ENCODE measurements around the gene RNASE1. TPM values are rescaled to one million over a fixed set of nuclear protein-coding genes. Genes with fewer than 3 reads are reported as not detected.

RNASE1 gene
- total RNA-seq: 10 to 100 TPM; 39.7 to 97.1 (median 64.0) TPM

DNA sequence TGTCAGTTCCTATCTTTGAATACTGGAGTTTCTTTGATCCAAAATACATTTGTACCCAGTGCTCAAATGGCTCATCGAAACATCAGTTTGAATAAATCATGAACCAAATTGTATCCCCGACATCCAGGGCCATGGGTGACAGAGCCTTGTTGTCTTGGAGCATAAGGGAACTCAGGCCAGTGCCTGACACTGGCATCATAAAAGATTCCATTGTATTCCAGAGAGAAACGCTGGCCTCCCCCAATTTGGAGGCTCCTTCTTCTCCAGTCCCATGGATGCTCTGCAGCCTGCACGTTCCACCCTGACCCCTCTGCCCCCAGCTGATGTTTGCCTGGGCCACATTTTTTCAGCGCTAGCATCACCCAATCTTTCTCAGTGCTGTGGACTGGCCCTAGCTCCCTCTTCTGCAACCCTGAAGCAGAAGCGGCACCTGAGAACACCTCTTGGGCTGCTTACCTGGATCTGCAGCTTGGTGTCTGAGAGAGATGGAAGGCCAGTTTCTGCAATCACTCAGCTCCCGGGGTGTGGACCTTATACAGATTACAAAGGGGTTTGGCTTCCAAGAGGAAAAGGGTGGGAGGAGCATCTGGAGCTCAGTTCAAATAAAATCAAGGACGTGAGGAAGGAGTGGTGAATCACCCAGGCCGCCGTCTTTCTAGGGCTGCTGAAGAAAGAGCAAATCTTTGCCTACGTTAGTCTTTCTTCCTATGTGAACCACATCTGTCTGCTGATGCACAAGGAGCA, at the start of gene RNASE1:
Gene RNASE1 (minus strand): TSS at position 504 of the 744 bp plus-strand sequence. CDS start 776 bp downstream, outside the sequence.
- Histone ChIP-seq H3K36me3 (no peaks in the 10 kb centered on the region), H3K4me3 (peak within 1 kb of the TSS; percentile 26), H3K27me3 (peaks cover 7% of the 10 kb centered on the region), H3K4me1 (no peaks in the 10 kb centered on the region), H3K27ac (peak within 1 kb of the TSS; percentile 39), H3K9me3 (no peaks in the 10 kb centered on the region)
- DNase-seq (ENCODE audit: low spot score in 2 of 2): no peak
- peak in 1 of 2 donors; percentile 34 for TF ChIP-seq POLR2A (IDR thresholded peaks at IDR 0.05)
- no peak for TF ChIP-seq EP300 (IDR thresholded peaks at IDR 0.05)
- WGBS: 67% methylated on average over 11 of the region's 11 CpGs

- H3K27ac ChIP-seq: peak overlapping the region; percentile 14
- no peaks in the 10 kb centered on the region for H3K4me1 ChIP-seq
- DNase-seq (ENCODE audit: low spot score in 2 of 2): no peak
- H3K36me3 ChIP-seq: no peaks in the 10 kb centered on the region
- no peak overlapping the region for H3K4me3 ChIP-seq
- 54% methylated on average over 4 of the region's 4 CpGs for WGBS
- TF ChIP-seq EP300 (IDR thresholded peaks at IDR 0.05): no peak
- TF ChIP-seq, protein P1, sequence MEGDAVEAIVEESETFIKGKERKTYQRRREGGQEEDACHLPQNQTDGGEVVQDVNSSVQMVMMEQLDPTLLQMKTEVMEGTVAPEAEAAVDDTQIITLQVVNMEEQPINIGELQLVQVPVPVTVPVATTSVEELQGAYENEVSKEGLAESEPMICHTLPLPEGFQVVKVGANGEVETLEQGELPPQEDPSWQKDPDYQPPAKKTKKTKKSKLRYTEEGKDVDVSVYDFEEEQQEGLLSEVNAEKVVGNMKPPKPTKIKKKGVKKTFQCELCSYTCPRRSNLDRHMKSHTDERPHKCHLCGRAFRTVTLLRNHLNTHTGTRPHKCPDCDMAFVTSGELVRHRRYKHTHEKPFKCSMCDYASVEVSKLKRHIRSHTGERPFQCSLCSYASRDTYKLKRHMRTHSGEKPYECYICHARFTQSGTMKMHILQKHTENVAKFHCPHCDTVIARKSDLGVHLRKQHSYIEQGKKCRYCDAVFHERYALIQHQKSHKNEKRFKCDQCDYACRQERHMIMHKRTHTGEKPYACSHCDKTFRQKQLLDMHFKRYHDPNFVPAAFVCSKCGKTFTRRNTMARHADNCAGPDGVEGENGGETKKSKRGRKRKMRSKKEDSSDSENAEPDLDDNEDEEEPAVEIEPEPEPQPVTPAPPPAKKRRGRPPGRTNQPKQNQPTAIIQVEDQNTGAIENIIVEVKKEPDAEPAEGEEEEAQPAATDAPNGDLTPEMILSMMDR (IDR thresholded peaks at IDR 0.05): no peak
- TF ChIP-seq POLR2A (IDR thresholded peaks at IDR 0.05): no peak
- no peak for TF ChIP-seq POLR2AphosphoS5 (IDR thresholded peaks at IDR 0.05)
- no peaks in the 10 kb centered on the region for H3K9me3 ChIP-seq
- peaks cover 4% of the 10 kb centered on the region for H3K27me3 ChIP-seq
These were observed 46.4 kb upstream of the RNASE1 start for GRCh38 chr14:20848955-20849570.

DNA sequence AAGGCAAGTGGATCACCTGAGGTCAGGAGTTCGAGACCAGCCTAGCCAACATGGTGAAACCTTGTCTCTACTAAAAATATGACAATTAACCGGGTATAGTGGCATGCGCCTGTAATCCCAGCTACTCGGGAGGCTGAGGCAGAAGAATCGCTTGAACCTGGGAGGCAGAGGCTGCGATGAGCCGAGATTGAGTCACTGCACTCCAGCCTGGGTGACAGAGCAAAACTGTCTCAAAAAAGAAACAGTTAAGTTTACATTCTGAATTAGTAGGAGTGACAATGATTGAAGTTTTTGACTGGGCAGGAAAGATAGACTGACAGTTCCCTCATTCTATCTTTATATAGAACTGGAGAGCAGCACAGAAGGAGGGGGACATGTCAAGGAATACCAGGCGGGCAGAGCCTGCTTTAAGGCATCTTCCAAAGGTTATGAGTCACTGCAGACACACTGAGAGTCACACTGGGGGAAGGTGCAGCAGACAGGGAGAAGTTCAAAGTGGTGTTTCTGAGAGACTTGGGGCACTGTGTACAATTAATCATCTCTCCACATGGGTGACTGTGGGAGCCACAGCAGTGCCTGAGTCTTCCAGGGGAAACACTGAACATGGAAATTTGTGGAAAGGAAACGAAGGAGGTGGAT, 45.8 kb upstream of the RNASE1 start:
- no peaks in the 10 kb centered on the region for H3K4me1 ChIP-seq
- 74% methylated on average over 9 of the region's 9 CpGs for WGBS
- peak overlapping the region; percentile 14 for H3K27ac ChIP-seq
- no peak overlapping the region for H3K4me3 ChIP-seq
- TF ChIP-seq POLR2AphosphoS5 (IDR thresholded peaks at IDR 0.05) (no peak), EP300 (IDR thresholded peaks at IDR 0.05) (no peak), POLR2A (IDR thresholded peaks at IDR 0.05) (no peak)
- TF ChIP-seq, protein P1 (IDR thresholded peaks at IDR 0.05): no peak
- peaks cover 4% of the 10 kb centered on the region for H3K27me3 ChIP-seq
- no peaks in the 10 kb centered on the region for H3K9me3 ChIP-seq
- DNase-seq (ENCODE audit: low spot score in 2 of 2): no peak
- H3K36me3 ChIP-seq: no peaks in the 10 kb centered on the region

DNA sequence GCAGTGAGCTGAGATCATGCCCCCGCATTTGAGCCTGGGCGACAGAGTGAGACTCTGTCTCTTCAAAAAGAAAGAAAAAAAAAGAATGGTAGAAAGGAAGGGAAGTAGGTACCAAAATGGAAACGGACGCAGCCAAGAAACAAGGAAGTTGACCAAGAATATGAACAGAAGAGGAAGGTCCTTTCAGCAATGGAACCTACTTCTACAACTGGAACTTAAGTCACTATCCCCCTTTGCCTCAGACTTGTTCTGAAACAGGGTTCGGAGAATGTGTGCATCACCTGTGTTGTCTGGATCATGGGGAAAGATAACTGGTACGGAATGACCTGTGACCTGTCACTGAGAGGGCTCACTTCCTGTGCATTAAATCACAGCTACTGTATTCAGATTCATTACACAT, 43.9 kb upstream of the RNASE1 start:
- no peak overlapping the region for H3K27ac ChIP-seq
- DNase-seq (ENCODE audit: low spot score in 2 of 2): no peak
- 86% methylated on average over 6 of the region's 6 CpGs for WGBS
- H3K36me3 ChIP-seq: no peaks in the 10 kb centered on the region
- peaks cover 4% of the 10 kb centered on the region for H3K27me3 ChIP-seq
- H3K4me1 ChIP-seq: no peaks in the 10 kb centered on the region
- no peak overlapping the region for H3K4me3 ChIP-seq
- TF ChIP-seq POLR2AphosphoS5 (IDR thresholded peaks at IDR 0.05) (no peak), POLR2A (IDR thresholded peaks at IDR 0.05) (no peak), EP300 (IDR thresholded peaks at IDR 0.05) (no peak)
- TF ChIP-seq, protein P1 (IDR thresholded peaks at IDR 0.05): no peak
- H3K9me3 ChIP-seq: no peaks in the 10 kb centered on the region

DNA sequence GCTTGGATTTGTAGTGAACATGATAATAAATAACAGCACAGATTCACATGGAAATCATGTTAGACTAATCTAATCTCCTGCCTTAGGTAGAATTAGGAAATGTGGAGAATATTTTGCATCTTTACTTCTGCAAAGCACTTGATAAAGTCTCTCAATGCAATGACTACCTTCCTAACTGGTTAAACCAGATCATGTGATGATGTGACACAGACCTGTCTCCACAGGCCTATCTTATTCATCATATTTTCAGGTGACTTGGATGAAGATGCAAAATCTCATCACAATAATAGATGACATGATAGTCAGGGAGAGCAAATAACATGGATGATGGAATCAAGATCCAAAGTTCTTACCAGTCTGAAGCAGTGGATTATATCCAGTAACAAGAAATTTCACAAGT, 38.5 kb upstream of the RNASE1 start:
- no peak for DNase-seq (ENCODE audit: low spot score in 2 of 2)
- no peak overlapping the region for H3K4me3 ChIP-seq
- no peaks in the 10 kb centered on the region for H3K4me1 ChIP-seq
- TF ChIP-seq, protein P1 (IDR thresholded peaks at IDR 0.05): no peak
- no peak for TF ChIP-seq POLR2A (IDR thresholded peaks at IDR 0.05)
- TF ChIP-seq EP300 (IDR thresholded peaks at IDR 0.05): no peak
- no peak for TF ChIP-seq POLR2AphosphoS5 (IDR thresholded peaks at IDR 0.05)
- no peaks in the 10 kb centered on the region for H3K9me3 ChIP-seq
- H3K27me3 ChIP-seq: no peaks in the 10 kb centered on the region
- H3K27ac ChIP-seq: no peak overlapping the region
- H3K36me3 ChIP-seq: no peaks in the 10 kb centered on the region
